Hindlimb muscle (tissue), 1 donor: ENCODE results near the gene SUSD4. TPM values are rescaled to one million over a fixed set of nuclear protein-coding genes. Genes with fewer than 3 reads are reported as not detected.

Experiments used
- DNase-seq: peaks from one replicate; pipeline ENCODE4 v3.0.0-alpha.2; 2013
- polyA plus RNA-seq: library from polyadenylated mRNA; unstranded; fragments of 120-200 nt; gene quantifications from one replicate; pipeline ENCODE4 v1.2.1, GENCODE V29; 2013; ENCODE audit not compliant: insufficient read length

The SUSD4 gene
- polyA plus RNA-seq, 1 donor: 2.0 TPM

- no peak for DNase-seq
These were observed 153.8 kb downstream of the SUSD4 start for GRCh38 chr1:223209992-223210787.

DNA sequence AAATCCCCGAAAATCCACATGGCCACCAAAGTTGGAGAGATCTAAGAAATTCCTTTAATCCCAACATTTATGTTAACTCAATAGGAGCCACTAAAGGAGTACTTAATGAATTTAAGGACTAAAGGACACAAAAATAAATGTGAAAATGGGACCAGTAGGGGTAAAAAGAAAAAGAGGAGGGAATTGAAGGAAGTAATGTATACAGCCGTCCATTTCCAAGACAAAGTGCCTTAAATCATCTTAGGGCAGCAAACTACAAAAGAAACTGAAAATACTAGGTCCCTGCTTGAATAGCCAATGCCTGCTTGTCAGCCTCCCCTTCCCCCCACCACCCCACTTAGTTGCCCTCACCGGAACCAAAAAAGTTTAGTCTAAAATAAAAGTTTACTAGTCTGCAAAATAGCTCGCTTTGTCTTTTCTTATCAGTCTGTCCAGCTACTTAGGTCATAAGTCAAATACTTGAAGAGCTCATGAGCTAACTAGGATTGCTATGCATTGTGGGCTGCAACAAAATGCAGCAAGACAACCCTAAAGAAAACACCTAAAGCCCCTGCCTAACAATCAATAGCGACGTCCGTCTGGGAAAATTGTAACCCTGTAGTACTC lies 154.6 kb downstream of the SUSD4 start:
- DNase-seq: no peak

GRCh38 chr1:223208164-223209076 lies 155.6 kb downstream of the SUSD4 start:
- DNase-seq: no peak

GRCh38 chr1:223207293-223208066 lies 156.5 kb downstream of the SUSD4 start:
- peak; percentile 76 for DNase-seq

DNA sequence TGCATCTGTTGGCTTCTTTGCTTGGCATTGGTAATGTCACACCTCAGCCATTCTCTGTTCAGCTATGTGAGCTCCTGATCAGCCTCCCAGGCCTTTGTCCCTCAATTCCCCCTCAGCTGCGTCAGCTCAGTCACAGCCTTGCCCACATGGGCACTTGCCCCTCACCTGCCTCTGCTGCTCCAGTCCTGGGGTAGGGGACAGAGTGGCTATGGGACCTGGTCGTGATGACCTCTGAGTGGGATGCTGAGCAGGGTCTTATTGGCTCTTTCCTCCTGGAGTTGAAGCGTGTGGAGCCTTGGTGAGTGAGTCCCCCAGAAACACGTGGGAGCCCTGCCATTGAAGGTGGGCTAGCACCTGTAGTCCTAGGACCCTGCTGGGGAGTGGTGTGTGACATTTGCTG lies 159.6 kb downstream of the SUSD4 start:
- DNase-seq: no peak

GRCh38 chr1:223203694-223204093 lies 160.3 kb downstream of the SUSD4 start:
- DNase-seq: no peak

- DNase-seq: no peak
These were observed 161.0 kb downstream of the SUSD4 start for GRCh38 chr1:223203034-223203408.

DNA sequence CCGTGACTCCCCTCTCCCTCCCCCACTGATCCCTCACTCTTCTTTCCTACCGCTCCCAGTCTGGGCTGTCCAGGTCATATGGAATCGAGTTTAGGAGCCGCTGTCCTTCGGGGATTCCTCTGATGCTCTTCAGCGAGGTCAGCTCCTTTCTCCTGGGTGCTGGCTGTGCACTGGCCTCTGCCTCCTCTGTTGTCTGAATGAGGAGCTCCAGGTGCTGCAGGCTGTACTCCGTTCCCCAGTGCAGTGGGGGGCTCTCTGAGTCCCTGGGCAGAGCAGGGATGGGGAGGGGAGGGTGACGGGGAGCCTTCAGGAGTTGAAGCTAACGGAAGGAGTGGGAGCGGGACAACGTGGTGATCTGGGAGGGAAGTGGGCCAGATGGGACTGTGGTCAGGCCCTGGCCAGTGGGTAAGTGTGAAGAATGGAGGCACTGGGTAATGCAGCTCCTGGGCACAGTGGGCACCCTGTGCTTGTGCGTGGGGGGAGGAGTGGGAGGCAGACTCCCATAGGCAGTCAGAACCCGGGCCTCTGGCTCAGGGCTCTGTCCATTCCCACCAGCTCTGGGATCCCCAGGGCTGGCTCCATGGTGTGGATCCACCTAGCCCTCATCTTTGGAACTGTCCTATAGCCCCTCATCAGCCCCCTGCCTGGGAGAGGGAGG lies 161.5 kb downstream of the SUSD4 start:
- no peak for DNase-seq

DNA sequence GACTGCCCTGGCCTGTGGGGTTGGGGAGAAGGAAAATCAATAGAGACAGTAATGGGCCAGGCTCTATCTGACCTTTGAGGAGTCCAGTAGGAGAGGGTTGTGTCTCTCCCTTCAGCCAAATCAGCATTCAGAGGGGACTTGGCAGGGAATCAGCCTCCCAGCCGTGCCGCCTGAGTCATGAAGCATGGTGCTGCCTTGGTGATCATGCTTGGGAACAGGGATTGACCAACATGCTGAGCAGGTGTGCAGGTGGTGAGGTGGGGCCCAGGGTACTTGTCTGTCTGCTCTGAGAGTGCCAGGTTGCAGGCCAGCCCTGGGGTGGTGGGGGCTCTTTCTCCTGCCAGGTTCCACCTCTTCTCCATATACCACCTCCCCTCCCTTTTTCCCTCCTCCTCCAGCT lies 162.0 kb downstream of the SUSD4 start:
- no peak for DNase-seq

- no peak for DNase-seq
These were observed 163.1 kb downstream of the SUSD4 start for GRCh38 chr1:223200903-223201302.

GRCh38 chr1:223199094-223199647 lies 164.8 kb downstream of the SUSD4 start:
- DNase-seq: no peak

DNA sequence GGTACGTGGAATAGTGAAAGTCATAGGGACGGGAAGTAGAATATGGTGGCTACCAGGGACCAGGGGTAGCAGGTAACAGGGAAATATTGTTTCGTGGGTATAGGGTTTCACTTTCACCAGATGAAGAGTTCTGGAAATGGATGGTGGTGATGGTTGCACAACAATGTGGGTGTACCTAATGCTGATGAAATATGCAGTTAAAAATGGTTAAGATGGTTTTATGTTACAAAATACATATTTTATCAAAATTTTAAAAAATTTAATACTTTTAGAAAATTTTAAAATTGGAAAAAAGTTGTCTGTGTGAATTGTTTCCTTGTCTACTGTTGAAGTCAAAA lies 165.4 kb downstream of the SUSD4 start:
- DNase-seq: no peak

DNA sequence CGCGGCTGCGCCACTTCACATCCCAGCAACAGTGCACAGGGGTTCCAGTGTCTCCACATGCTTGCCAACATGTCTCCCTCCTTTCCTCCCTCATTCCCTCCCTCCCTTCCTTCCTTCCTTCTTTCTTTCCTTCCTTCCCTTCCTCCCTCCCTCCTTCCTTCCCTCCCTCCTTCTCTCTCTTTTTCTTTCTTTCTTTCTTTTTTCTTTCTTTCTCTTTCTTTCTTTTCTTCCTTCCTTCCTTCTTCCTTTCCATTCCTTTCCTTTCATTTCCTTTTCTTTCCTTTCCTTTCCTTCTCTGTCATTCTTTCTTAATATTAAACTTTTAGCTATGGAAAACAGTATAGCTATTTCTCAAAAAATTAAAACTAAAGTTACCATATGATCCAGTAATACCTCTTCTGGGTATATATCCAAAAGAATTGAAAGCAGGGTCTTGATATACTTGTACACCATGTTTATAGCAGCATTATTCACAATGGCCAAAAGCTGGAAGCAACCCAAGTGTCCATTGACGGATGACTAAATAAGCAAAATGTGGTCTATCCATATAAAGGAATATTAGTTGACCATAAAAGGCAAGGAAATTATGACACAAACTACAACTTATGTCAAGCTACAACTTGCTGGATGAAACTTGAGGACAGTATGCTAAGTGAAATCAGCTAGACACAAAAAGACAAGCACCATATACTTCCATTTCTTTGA lies 165.9 kb downstream of the SUSD4 start:
- no peak for DNase-seq

GRCh38 chr1:223189903-223190724 lies 173.9 kb downstream of the SUSD4 start:
- DNase-seq: no peak

DNA sequence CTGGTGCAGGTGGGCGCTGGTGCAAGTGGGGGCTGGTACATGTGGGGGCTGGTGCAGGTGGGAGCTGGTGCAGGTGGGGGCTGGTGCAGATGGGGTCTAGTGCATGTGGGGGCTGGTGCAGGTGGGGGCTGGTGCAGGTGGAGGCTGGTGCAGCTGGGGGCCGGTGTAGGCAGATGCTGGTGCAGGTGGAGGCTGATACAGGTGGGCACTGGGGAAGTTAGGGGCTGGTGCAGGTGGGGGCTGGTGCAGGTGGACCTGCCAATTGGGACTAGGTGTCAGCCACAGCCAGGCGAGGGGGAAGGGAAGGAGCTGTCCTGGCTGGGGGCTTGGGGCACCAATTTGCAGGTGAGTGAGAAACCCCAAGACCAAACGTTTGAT lies 174.5 kb downstream of the SUSD4 start:
- no peak for DNase-seq

GRCh38 chr1:223188618-223189356 lies 175.2 kb downstream of the SUSD4 start:
- no peak for DNase-seq

DNA sequence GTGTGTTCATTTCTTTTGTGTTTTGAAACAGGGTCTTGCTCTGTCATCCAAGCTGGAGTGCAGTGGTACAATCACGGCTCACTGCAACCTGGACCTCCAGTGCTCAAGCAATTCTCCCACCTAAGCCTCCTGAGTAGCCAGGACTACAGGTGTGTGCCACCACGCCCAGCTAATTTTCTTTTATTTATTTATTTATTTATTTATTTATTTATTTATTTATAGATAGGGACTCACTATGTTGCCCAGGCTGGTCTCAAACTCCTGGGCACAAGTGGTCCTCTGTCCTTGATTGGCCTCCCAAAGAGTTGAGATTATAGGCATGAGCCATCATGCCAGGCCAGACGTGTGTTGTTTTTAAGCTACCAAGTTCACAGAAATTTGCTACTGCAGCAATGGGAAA lies 177.2 kb downstream of the SUSD4 start:
- DNase-seq: no peak

GRCh38 chr1:223183268-223183862 lies 180.6 kb downstream of the SUSD4 start:
- no peak for DNase-seq

DNA sequence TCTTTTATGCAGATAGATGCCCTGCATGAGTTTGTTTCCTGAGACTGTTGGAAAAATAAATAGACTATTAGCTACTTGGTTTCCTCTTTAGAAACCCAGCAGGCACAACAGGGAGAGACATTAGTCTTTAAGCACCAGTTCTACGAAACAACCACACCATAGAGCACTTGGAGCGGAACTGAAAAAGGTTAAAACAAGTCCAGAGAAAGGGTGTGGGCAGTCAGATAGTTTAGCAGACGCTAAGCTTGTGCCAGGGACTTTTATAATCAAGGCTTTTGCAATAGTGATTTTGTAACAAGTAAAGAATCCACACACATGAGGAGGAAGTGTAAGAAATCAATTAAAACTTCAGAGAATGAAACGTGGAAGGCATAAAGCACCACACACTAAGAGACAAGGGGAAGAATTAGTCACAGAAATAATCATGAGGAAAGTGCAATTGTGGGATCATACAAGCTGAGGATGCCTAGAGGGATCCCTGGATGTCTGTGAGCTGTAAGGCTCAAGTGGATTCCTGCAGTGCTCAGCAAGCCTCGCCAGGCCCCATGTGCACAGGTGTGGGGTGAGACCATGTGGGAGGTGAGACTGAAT lies 183.2 kb downstream of the SUSD4 start:
- DNase-seq: peak; percentile 25
